Mesothelial cell of epicardium (in vitro differentiated cells): ENCODE results near the gene TMPRSS6. TPM values are rescaled to one million over a fixed set of nuclear protein-coding genes. Genes with fewer than 3 reads are reported as not detected.

ENCODE experiments used
- DNase-seq, 2 experiments: peaks; one replicate each; pipeline ENCODE4 v3.0.0; 2021; ENCODE audit warnings: low spot score in 2 of 2; ENCODE audit not compliant: unreplicated experiment in 2 of 2
- H3K27ac Mint-ChIP-seq: 2 replicates; pipeline ENCODE4 v1.8.0; 2021; ENCODE audit warnings: mixed read lengths
- H3K27me3 Mint-ChIP-seq: 2 replicates; pipeline ENCODE4 v1.8.0; 2021; ENCODE audit warnings: low read depth, mixed read lengths
- H3K36me3 Mint-ChIP-seq: 2 replicates; pipeline ENCODE4 v1.8.0; 2021; ENCODE audit warnings: mixed read lengths
- H3K4me1 Mint-ChIP-seq: 2 replicates; pipeline ENCODE4 v1.8.0; 2021; ENCODE audit warnings: mixed read lengths
- H3K4me3 Mint-ChIP-seq: 2 replicates; pipeline ENCODE4 v1.8.0; 2021; ENCODE audit warnings: mild to moderate bottlenecking, moderate library complexity, mixed read lengths
- H3K9me3 Mint-ChIP-seq: 2 replicates; pipeline ENCODE4 v1.8.0; 2021; ENCODE audit warnings: mixed read lengths
- CTCF ChIP-seq: fragments of 200-600 bp; sonication (generic); IDR thresholded peaks from one replicate; pipeline ENCODE4 v1.5.0; 2021; ENCODE audit warnings: antibody characterized with exemption; ENCODE audit not compliant: unreplicated experiment
- total RNA-seq: library from RNA; stranded (reverse); gene quantifications from 3 replicates; pipeline ENCODE4 v1.2.1, GENCODE V29; 2021

Gene TMPRSS6
- total RNA-seq, 1 donor from 2014 or later: not detected

- Mint-ChIP-seq H3K27me3 (peaks cover 4% of the 10 kb centered on the region), H3K27ac (no peak overlapping the region), H3K36me3 (no peaks in the 10 kb centered on the region), H3K9me3 (no peaks in the 10 kb centered on the region), H3K4me3 (no peak overlapping the region), H3K4me1 (no peaks in the 10 kb centered on the region)
- no peak for TF ChIP-seq CTCF
- no peak for DNase-seq
Measured at GRCh38 chr22:37111156-37111717, 1.7 kb upstream of the TMPRSS6 start.

- no peak overlapping the region for H3K27ac Mint-ChIP-seq
- H3K36me3 Mint-ChIP-seq: no peaks in the 10 kb centered on the region
- TF ChIP-seq CTCF: no peak
Measured at GRCh38 chr22:37107816-37108621, 1.5 kb downstream of the TMPRSS6 start.

GRCh38 chr22:37105990-37106389 is 3.5 kb downstream of the TMPRSS6 start:
- TF ChIP-seq CTCF: no peak
- no peaks in the 10 kb centered on the region for H3K36me3 Mint-ChIP-seq
- no peaks in the 10 kb centered on the region for H3K4me1 Mint-ChIP-seq
- DNase-seq: no peak
- H3K9me3 Mint-ChIP-seq: no peaks in the 10 kb centered on the region
- no peak overlapping the region for H3K27ac Mint-ChIP-seq
- no peak overlapping the region for H3K4me3 Mint-ChIP-seq
- H3K27me3 Mint-ChIP-seq: peaks cover 14% of the 10 kb centered on the region

More at GRCh38 chr22:37107816-37108621, 1.5 kb downstream of the TMPRSS6 start:
- Mint-ChIP-seq H3K4me3 (no peak overlapping the region), H3K4me1 (no peaks in the 10 kb centered on the region), H3K9me3 (no peaks in the 10 kb centered on the region), H3K27me3 (peaks cover 14% of the 10 kb centered on the region)
- DNase-seq: no peak

GRCh38 chr22:37105154-37105553 is 4.4 kb downstream of the TMPRSS6 start:
- no peak for DNase-seq
- H3K27ac Mint-ChIP-seq: no peak overlapping the region
- peaks cover 19% of the 10 kb centered on the region for H3K27me3 Mint-ChIP-seq
- H3K4me3 Mint-ChIP-seq: no peak overlapping the region
- no peaks in the 10 kb centered on the region for H3K4me1 Mint-ChIP-seq
- no peak for TF ChIP-seq CTCF
- no peaks in the 10 kb centered on the region for H3K36me3 Mint-ChIP-seq
- no peaks in the 10 kb centered on the region for H3K9me3 Mint-ChIP-seq

- Mint-ChIP-seq H3K27me3 (peaks cover 30% of the 10 kb centered on the region), H3K4me1 (no peaks in the 10 kb centered on the region), H3K4me3 (no peak overlapping the region), H3K9me3 (no peaks in the 10 kb centered on the region), H3K36me3 (no peaks in the 10 kb centered on the region), H3K27ac (no peak overlapping the region)
- TF ChIP-seq CTCF: no peak
- DNase-seq: no peak
Measured at GRCh38 chr22:37103656-37104452, 5.7 kb downstream of the TMPRSS6 start.
